GM12878 (cell line): Measurements from ENCODE around the gene PLXNC1. TPM values are rescaled to one million over a fixed set of nuclear protein-coding genes. Genes with fewer than 3 reads are reported as not detected.
A peak's percentile ranks its signal among the peaks of the same experiment; 100 is the strongest.

Experiments used
- CBX3 ChIP-seq: fragments of 200-600 bp; sonication (generic); IDR thresholded peaks from 2 replicates; pipeline ENCODE4 v1.6.1; 2016; ENCODE audit warnings: low read depth, borderline replicate concordance
- CTCF ChIP-seq, 3 experiments: IDR thresholded peaks in 2 of 3; conservative IDR thresholded peaks in 1 of 3; 2 replicates each; pipeline ENCODE4 v1.5.1; 2011; ENCODE audit warnings: low read depth in 3 of 3, low read length in 3 of 3, mild to moderate bottlenecking in 3 of 3, control low read depth in 2 of 3, moderate library complexity in 2 of 3, inconsistent platforms in 1 of 3, mixed read lengths in 1 of 3; ENCODE audit not compliant: control insufficient read depth in 2 of 3, insufficient read depth in 1 of 3; ENCODE audit errors: extremely low read depth in 1 of 3
- HDAC6 ChIP-seq: fragments of 200-600 bp; sonication (generic); IDR thresholded peaks from one replicate; pipeline ENCODE4 v1.8.0; 2017; ENCODE audit warnings: antibody characterized with exemption; ENCODE audit not compliant: unreplicated experiment
- HDGF ChIP-seq: fragments of 450-650 bp; IDR thresholded peaks from 2 replicates; pipeline ENCODE4 v1.6.1; 2016; ENCODE audit warnings: antibody characterized with exemption
- IRF4 ChIP-seq: IDR thresholded peaks from 2 replicates; pipeline ENCODE4 v1.6.1; 2011; ENCODE audit warnings: low read depth, low read length
- MEF2B ChIP-seq: fragments of 450-650 bp; IDR thresholded peaks from 2 replicates; pipeline ENCODE4 v1.6.1; 2018; ENCODE audit warnings: mild to moderate bottlenecking, moderate library complexity; ENCODE audit not compliant: partially characterized antibody, poor library complexity, severe bottlenecking
- MTA3 ChIP-seq: IDR thresholded peaks from 2 replicates; pipeline ENCODE4 v1.6.1; 2012; ENCODE audit warnings: low read length, inconsistent platforms, borderline replicate concordance
- MYB ChIP-seq: fragments of 150-350 bp; IDR thresholded peaks from 2 replicates; pipeline ENCODE4 v1.6.1; 2014; ENCODE audit warnings: mild to moderate bottlenecking, low read depth, low read length, borderline replicate concordance
- NFYB ChIP-seq: IDR thresholded peaks from 2 replicates; pipeline ENCODE4 v1.6.1; 2011; ENCODE audit warnings: low read depth, mild to moderate bottlenecking, low read length, improper control_type of control experiment, moderate library complexity; ENCODE audit not compliant: insufficient read depth
- NKRF ChIP-seq: fragments of 450-650 bp; conservative IDR thresholded peaks from 2 replicates; pipeline ENCODE4 v1.6.1; 2017; ENCODE audit warnings: mild to moderate bottlenecking, moderate library complexity
- PAX5 ChIP-seq: IDR thresholded peaks from 2 replicates; pipeline ENCODE4 v1.6.1; 2011; ENCODE audit warnings: low read depth, low read length, borderline replicate concordance
- RCOR1 ChIP-seq: conservative IDR thresholded peaks from 2 replicates; pipeline ENCODE4 v1.6.1; 2012; ENCODE audit warnings: low read depth, low read length, improper control_type of control experiment
- RELA ChIP-seq: fragments of 450-650 bp; IDR thresholded peaks from 2 replicates; pipeline ENCODE4 v1.8.0; 2014; ENCODE audit warnings: borderline replicate concordance; ENCODE audit not compliant: partially characterized antibody
- SIN3A ChIP-seq: IDR thresholded peaks from 2 replicates; pipeline ENCODE4 v1.6.1; 2012; ENCODE audit warnings: low read depth, low read length, improper control_type of control experiment
- SMAD5 ChIP-seq: IDR thresholded peaks from 2 replicates; pipeline ENCODE4 v1.6.1; 2016; ENCODE audit warnings: antibody characterized with exemption, low read depth
- SP1 ChIP-seq: IDR thresholded peaks from one replicate; pipeline ENCODE4 v1.6.1; 2011; ENCODE audit warnings: low read depth, low read length
- SREBF2 ChIP-seq: IDR thresholded peaks from 2 replicates; pipeline ENCODE4 v1.6.1; 2012; ENCODE audit warnings: mild to moderate bottlenecking, low read length
- SRF ChIP-seq, 2 experiments: IDR thresholded peaks; 2 replicates each; pipeline ENCODE4 v1.6.1; 2011; ENCODE audit warnings: low read depth in 2 of 2, low read length in 2 of 2, mild to moderate bottlenecking in 1 of 2, moderate library complexity in 1 of 2
- SUPT20H ChIP-seq: IDR thresholded peaks from 2 replicates; pipeline ENCODE4 v1.6.1; 2011; ENCODE audit warnings: low read depth, mild to moderate bottlenecking, low read length, moderate library complexity, borderline replicate concordance; ENCODE audit not compliant: control insufficient read depth
- TBL1XR1 ChIP-seq: IDR thresholded peaks from 2 replicates; pipeline ENCODE4 v1.6.1; 2012; ENCODE audit warnings: low read depth, low read length, improper control_type of control experiment
- TCF7 ChIP-seq: IDR thresholded peaks from 2 replicates; pipeline ENCODE4 v1.6.1; 2014; ENCODE audit warnings: antibody characterized with exemption, borderline replicate concordance
- ZBED1 ChIP-seq: IDR thresholded peaks from 2 replicates; pipeline ENCODE4 v1.6.1; 2016; ENCODE audit warnings: borderline replicate concordance
- ZBTB4 ChIP-seq: fragments of 450-650 bp; formaldehyde crosslinking; IDR thresholded peaks from 2 replicates; pipeline ENCODE4 v1.4.0; 2022; ENCODE audit warnings: mild to moderate bottlenecking, moderate library complexity
- polyA plus RNA-seq, 11 experiments: library from polyadenylated mRNA; depleted of rRNA in 4 of 11; unstranded in 6 of 11; stranded (reverse) in 5 of 11; fragments of >200 nt; fragmentation: Nextera tagmentation in 4 of 11; fragmentation: Illumina TruSeq in 1 of 11; extraction: Ambion mirVana in 4 of 11; extraction: Trizol in 1 of 11; gene quantifications; 1 replicate in 1 of 11; 2 replicates in 10 of 11; pipeline versions ENCODE4 v1.2.1 to v1.2.3, GENCODE V29; 2011 to 2016; ENCODE audit warnings: inconsistent platforms in 2 of 11, missing spikeins in 2 of 11, low read depth in 1 of 11
- total RNA-seq, 4 experiments: library from RNA; depleted of rRNA in 3 of 4; stranded (reverse); fragments of >200 nt in 3 of 4; fragmentation: Illumina TruSeq in 1 of 4; extraction: Trizol in 1 of 4; gene quantifications; 2 replicates each; pipeline versions ENCODE4 v1.2.1 to v1.2.3, GENCODE V29; 2013 to 2021

The PLXNC1 gene
- total and polyA plus RNA-seq, 10 of the 15 experiments (the other 5 are each of a cell fraction or from before 2014, with no cell fraction given) = 5.2 to 41.2 (median 24.6) TPM

GRCh38 chr12:94305130-94305957 lies 157.0 kb downstream of the PLXNC1 start (continued):
- TF ChIP-seq ZBTB4 (no peak), SMAD5 (no peak), SIN3A (no peak), MTA3 (peak; percentile 93), PAX5 (no peak; the same call in 1 of the 2 replicates), TBL1XR1 (0 out of 2 replicates have a peak, but pooled peaks have one; percentile 36), SREBF2 (no peak), MYB (no peak), CTCF (IDR thresholded peaks at IDR 0.05 in 2 of 3, conservative IDR thresholded peaks at IDR 0.05 in 1 of 3; ENCODE audit: control insufficient read depth in 2 of 3, extremely low read depth in 1 of 3, insufficient read depth in 1 of 3, low read depth in 3 of 3, low read length in 3 of 3) (no peak), SRF (IDR thresholded peaks at IDR 0.05; ENCODE audit: low read depth in 2 of 2, low read length in 2 of 2) (no peak), ZBED1 (no peak), NKRF (no peak), CBX3 (no peak), IRF4 (peak; percentile 92), MEF2B (no peak), HDAC6 (no peak), TCF7 (peak; percentile 39; the same call in 1 of the 2 replicates), RCOR1 (no peak), NFYB (no peak), HDGF (no peak), RELA (no peak), SUPT20H (no peak), SP1 (peak; percentile 10)
